Measurements from ENCODE around the gene TIA1.
"Not testable (repeated sequence)": the region's sequence is repeated elsewhere in the genome, so short reads cannot be mapped to it uniquely, and the experiment has no call there.

TIA1 gene, protein sequence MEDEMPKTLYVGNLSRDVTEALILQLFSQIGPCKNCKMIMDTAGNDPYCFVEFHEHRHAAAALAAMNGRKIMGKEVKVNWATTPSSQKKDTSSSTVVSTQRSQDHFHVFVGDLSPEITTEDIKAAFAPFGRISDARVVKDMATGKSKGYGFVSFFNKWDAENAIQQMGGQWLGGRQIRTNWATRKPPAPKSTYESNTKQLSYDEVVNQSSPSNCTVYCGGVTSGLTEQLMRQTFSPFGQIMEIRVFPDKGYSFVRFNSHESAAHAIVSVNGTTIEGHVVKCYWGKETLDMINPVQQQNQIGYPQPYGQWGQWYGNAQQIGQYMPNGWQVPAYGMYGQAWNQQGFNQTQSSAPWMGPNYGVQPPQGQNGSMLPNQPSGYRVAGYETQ
- 55.1 to 169 (median 102) reads per million in 9 experiments for total RNA-seq

DNA sequence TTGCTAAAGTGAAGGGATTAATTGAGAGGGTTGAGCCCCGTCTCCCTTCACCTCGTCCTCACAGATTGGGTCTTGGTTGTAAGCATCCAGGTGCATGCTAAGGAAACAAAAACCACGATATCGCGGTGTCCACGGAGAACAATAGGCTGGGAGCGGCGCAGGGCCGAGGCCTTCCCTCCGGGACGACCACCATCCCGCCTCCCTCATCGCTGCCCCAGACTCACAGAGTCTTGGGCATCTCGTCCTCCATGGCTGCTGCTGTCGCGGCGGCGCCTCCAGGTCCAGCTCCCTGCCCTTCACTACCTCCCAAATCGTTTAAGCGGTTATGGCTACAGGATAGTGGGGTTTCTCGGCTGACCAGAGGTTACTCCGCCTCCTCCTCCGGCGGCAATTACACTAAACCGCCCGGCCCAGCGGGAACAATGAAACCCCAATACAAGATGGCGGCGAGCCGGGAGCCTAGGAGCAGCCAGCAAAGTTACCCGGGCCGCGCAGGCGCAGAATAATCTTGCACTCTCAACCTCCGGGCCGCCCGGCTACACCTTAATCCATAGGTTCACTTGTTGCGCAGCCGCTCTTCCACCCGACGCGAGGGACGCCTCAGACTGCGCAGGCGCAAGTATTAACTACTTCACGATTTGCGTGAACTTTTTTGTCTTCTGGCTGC, at the start of gene TIA1:
Gene TIA1 (minus strand): TSS at position 448 of the 667 bp plus-strand sequence. CDS start 198 bp downstream, at position 250.
- Mint-ChIP-seq H3K4me1 (ENCODE audit: low read depth in 2 of 2) (peaks cover 32 to 40% of the 10 kb centered on the region in 2 donors), H3K36me3 (ENCODE audit: insufficient read depth) (peaks cover 37% of the 10 kb centered on the region)
- ATAC-seq (replicated peaks) = peak; percentile 95

DNA sequence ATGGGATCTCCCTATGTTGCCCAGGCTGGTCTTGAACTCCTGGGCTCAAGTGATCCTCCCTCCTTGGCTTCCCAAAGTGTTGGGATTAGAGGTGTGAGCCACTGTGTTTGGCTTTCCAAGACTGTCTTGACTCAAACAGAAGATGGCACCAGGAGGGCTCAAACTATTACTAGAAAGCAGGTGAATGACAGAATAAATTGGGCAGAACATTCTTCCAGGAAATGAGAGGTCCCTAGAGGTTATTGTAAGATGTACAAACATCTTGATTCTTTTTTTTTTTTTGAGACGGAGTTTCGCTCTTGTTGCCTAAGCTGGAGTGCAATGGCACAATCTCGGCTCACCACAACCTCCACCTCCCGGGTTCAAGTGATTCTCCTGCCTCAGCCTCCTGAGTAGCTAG, 49.4 kb upstream of the TIA1 start:
- H3K4me3 Mint-ChIP-seq; H3K27ac Mint-ChIP-seq; H3K9me3 Mint-ChIP-seq; H3K27me3 Mint-ChIP-seq; ATAC-seq (replicated peaks); DNase-seq; H3K4me1 Mint-ChIP-seq (ENCODE audit: low read depth in 2 of 2): not testable (repeated sequence)
- H3K36me3 Mint-ChIP-seq (ENCODE audit: insufficient read depth) = peaks cover 49% of the 10 kb centered on the region

More for the DNA sequence above, at the start of gene TIA1:
- no peaks in the 10 kb centered on the region for H3K9me3 Mint-ChIP-seq
- H3K4me3 Mint-ChIP-seq = peak within 1 kb of the TSS; percentile 96 to 99
- peak; percentile 95 to 97 (median 97) for DNase-seq
- H3K27me3 Mint-ChIP-seq = peaks cover 0 to 6% of the 10 kb centered on the region in 2 donors
- H3K27ac Mint-ChIP-seq = peak within 1 kb of the TSS; percentile 99 to 100

DNA sequence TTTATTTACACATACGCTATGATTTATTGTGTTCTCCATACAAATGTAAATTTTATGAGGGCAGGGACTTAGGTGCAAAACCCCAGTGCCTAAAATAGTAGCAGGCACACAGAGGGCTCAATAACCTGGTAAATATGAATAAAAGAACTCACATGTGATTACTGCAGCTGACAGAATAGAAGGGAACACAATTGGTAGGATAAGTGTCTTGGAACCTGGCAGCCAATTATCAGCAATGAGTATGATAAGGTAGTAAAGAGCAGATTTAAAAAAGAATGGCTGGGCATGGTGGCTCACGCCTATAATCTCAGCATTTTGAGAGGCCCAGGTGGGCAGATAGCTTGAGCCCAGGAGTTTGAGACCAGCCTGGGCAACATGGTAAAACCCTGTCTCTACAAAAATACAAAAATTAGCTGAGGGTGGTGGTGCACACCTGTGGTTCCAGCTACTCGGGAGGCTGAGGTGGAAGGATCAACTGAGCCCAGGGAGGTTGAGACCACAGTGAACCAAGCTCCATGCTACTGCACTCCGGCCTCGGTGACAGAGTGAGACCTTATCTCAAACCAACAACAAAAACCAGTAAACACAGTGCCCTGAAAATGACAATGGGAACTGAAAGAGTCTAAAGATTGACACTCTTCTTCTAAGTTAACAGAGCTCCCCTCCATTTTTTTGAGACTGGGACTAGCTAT, 35.2 kb upstream of the TIA1 start:
- H3K27me3 Mint-ChIP-seq = no peaks in the 10 kb centered on the region
- DNase-seq (no peak), ATAC-seq (replicated peaks) (no peak)

DNA sequence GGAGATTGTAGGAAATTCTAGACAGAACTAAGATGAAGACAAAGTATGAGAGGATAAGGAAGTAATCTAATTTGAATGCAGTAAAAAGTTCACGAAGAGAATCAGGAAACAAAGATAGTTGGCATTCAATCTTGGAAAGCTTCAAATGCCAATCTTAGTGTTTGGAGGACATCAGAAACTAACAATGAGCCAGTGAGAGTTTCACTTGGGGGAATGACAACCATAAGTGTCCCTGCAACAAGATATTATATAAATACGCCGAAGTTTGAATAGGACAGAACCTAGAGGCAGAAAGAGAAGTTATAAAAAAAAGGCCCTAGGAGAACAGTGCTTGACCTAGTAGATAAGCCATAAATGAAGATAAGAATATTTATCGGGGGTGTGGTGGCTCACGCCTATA, 34.0 kb upstream of the TIA1 start:
- ATAC-seq (replicated peaks) (no peak), DNase-seq (no peak)
- Mint-ChIP-seq H3K4me3 (no peak overlapping the region), H3K9me3 (no peaks in the 10 kb centered on the region), H3K27ac (peak overlapping the region in 1 of 2 donors; percentile 45), H3K36me3 (ENCODE audit: insufficient read depth) (peaks cover 84% of the 10 kb centered on the region), H3K4me1 (ENCODE audit: low read depth in 2 of 2) (peaks cover 12 to 42% of the 10 kb centered on the region in 2 donors), H3K27me3 (no peaks in the 10 kb centered on the region)

More for the DNA sequence above, 35.2 kb upstream of the TIA1 start:
- Mint-ChIP-seq H3K36me3 (ENCODE audit: insufficient read depth) (peaks cover 93% of the 10 kb centered on the region), H3K27ac (peak overlapping the region; percentile 2 to 42), H3K4me3 (no peak overlapping the region), H3K4me1 (ENCODE audit: low read depth in 2 of 2) (peaks cover 12 to 49% of the 10 kb centered on the region in 2 donors), H3K9me3 (no peaks in the 10 kb centered on the region)

DNA sequence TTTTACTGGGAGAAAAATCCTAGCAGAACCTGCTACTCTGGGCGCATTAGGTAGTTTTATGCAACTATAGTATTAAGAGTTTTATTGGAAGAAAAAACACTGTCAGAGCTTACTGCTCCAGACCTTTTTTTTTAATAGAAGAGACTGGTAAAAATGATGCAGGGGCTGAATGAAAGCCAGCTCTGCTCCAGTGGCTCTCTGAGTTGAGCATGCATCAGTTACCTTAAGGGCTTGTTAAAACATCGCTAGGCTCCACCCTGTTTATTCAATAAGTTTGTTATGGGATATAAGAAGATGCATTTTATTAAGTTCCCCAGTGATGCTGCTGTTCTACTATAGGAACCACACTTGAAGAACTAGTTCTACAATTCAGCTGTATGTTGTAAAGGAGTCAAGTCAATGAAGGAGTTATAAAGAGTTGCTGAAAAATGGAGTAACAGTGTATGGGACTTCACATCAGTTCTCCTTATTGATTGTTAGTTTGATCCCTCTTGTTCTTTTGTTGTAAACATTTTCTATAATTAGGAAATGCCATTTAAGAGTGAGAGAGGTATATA, 31.9 kb upstream of the TIA1 start:
- no peak overlapping the region for H3K27ac Mint-ChIP-seq
- ATAC-seq (replicated peaks) = no peak
- peaks cover 9 to 29% of the 10 kb centered on the region in 2 donors for H3K4me1 Mint-ChIP-seq (ENCODE audit: low read depth in 2 of 2)
- H3K4me3 Mint-ChIP-seq = no peak overlapping the region
- no peaks in the 10 kb centered on the region for H3K9me3 Mint-ChIP-seq
- peaks cover 83% of the 10 kb centered on the region for H3K36me3 Mint-ChIP-seq (ENCODE audit: insufficient read depth)
- DNase-seq = no peak
- H3K27me3 Mint-ChIP-seq = no peaks in the 10 kb centered on the region

DNA sequence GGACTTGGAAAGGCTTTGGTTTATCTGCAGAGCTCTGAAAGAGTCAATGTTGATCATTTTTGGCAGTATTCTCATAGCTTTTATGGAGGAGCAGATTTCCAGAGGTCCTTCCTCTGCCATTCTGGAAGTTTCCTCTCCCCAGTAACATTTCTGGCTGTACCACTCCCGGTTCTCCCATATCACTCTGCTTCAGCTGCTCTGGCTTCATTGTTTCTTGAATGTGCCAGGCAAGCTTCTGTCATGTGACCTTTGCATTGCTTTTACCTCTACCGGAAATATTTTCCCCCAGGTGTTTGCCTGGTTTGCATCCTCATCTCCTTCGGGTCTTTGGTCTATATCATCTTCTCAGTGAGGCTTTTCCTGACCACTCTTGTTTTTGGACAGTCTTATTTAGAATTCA, 21.9 kb upstream of the TIA1 start:
- H3K36me3 Mint-ChIP-seq (ENCODE audit: insufficient read depth) = peaks cover 9% of the 10 kb centered on the region
- H3K27me3 Mint-ChIP-seq = no peaks in the 10 kb centered on the region
- H3K4me3 Mint-ChIP-seq = no peak overlapping the region
- no peaks in the 10 kb centered on the region for H3K9me3 Mint-ChIP-seq
- no peak for ATAC-seq (replicated peaks)
- peaks cover 6 to 8% of the 10 kb centered on the region in 2 donors for H3K4me1 Mint-ChIP-seq (ENCODE audit: low read depth in 2 of 2)
- H3K27ac Mint-ChIP-seq = peak overlapping the region in 1 of 2 donors; percentile 64
- DNase-seq = no peak

DNA sequence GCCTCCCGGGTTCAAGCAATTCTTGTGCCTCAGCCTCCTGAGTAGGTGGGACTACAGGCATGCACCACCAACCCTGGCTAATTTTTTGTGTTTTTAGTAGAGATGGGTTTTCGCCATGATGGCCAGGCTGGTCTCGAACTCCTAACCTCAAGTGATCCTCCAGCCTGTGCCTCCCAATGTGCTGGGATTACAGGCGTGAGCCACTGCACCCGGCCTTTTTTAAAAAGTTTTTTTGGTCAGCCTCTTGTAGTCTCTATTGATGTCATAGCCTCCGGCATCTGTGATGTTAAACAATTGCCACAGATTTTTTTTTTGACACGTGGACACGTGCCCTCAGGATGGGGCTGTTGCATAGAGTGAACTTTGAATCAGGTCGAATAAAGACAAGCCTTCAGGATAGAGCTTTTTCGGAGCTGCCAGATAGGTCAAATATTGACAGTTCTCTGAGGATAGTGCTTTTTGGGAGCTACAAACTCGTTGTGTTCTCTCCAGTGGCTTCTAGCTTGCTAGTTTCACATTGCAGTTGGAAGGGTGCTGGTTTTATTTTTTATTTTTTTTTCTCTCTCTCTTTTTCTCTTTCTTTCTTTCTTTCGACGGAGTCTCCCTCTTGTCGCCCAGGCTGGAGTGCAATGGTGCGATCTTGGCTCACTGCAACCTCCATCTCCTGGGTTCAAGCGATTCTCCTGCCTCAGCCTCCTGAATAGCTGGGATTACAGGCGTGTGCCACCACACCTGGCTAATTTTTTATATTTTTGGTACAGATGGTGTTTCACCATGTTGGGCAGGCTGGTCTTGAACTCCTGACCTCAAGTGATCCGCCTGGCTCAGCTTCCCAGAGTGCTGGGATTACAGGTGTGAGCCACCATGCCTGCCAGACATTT, 21.2 kb upstream of the TIA1 start:
- not testable (repeated sequence) for H3K27ac Mint-ChIP-seq, H3K4me3 Mint-ChIP-seq, DNase-seq

DNA sequence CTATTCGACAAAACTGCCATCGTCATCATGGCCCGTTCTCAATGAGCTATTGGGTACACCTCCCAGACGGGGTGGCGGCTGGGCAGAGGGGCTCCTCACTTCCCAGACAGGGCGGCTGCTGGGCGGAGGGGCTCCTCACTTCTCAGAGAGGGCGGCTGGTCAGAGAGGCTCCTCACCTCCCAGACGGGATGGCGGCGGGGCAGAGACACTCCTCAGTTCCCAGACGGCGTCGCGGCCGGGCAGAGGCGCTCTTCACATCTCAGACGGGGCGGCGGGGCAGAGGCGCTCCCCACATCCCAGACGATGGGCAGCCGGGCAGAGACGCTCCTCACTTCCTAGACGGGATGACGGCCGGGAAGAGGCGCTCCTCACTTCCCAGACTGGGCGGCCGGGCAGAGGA, 18.5 kb upstream of the TIA1 start:
- peaks cover 25% of the 10 kb centered on the region for H3K36me3 Mint-ChIP-seq (ENCODE audit: insufficient read depth)
- not testable (repeated sequence) for H3K4me3 Mint-ChIP-seq, H3K9me3 Mint-ChIP-seq

More for the DNA sequence above, 21.2 kb upstream of the TIA1 start:
- not testable (repeated sequence) for H3K4me1 Mint-ChIP-seq (ENCODE audit: low read depth in 2 of 2); H3K9me3 Mint-ChIP-seq; ATAC-seq (replicated peaks); H3K27me3 Mint-ChIP-seq
- H3K36me3 Mint-ChIP-seq (ENCODE audit: insufficient read depth) = peaks cover 12% of the 10 kb centered on the region

DNA sequence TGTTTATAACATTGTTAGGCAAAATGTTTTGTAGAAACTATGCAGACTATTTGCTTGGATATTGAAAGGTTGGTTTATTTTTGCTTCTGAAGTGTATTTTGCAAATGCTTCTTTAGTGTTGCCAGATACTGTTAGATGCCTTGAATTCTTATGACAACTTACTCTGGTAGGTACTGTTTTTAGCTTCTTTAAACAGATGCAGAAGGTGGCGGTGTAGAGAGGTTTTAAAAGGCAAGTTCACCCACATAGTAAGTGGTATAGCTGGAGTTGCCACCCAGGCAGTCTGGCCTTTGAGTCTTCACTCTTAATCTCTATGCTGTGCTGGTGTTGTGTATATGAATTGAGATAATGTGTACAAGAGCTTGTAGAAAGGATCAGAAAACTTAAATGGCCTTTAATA, 13.1 kb upstream of the TIA1 start:
- no peak for ATAC-seq (replicated peaks)
- H3K27ac Mint-ChIP-seq = peak overlapping the region in 1 of 2 donors; percentile 71
- H3K4me3 Mint-ChIP-seq = no peak overlapping the region
- H3K36me3 Mint-ChIP-seq (ENCODE audit: insufficient read depth) = peaks cover 35% of the 10 kb centered on the region
- no peaks in the 10 kb centered on the region for H3K9me3 Mint-ChIP-seq
- no peak for DNase-seq
- H3K27me3 Mint-ChIP-seq = no peaks in the 10 kb centered on the region
- H3K4me1 Mint-ChIP-seq (ENCODE audit: low read depth in 2 of 2) = peaks cover 11 to 42% of the 10 kb centered on the region in 2 donors

More for the DNA sequence above, 18.5 kb upstream of the TIA1 start:
- H3K27ac Mint-ChIP-seq; H3K27me3 Mint-ChIP-seq; DNase-seq; ATAC-seq (replicated peaks); H3K4me1 Mint-ChIP-seq (ENCODE audit: low read depth in 2 of 2): not testable (repeated sequence)

DNA sequence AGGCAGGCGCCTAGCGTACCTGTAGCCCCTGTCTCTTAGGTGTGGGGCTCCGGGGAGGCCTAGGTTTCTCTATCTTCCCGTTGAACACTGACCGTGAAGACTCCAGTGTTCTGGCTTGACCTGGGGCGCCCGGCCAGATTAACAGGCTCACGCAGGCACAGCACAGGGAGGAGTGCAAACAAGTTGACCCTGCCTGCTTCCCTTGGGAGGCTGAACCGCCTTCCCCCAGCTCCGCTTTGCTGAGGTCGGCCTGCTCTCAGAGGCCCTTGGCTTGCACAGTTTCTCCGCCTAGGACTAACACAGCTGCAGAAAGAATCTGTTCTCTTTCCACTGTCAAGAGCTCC, 10.1 kb upstream of the TIA1 start:
- Mint-ChIP-seq H3K27ac (peak overlapping the region in 1 of 2 donors; percentile 32), H3K9me3 (no peaks in the 10 kb centered on the region), H3K4me3 (peak overlapping the region; percentile 84 to 89), H3K4me1 (ENCODE audit: low read depth in 2 of 2) (peaks cover 11 to 40% of the 10 kb centered on the region in 2 donors), H3K36me3 (ENCODE audit: insufficient read depth) (peaks cover 20% of the 10 kb centered on the region), H3K27me3 (no peaks in the 10 kb centered on the region)
- DNase-seq = no peak
- ATAC-seq (replicated peaks) = no peak

DNA sequence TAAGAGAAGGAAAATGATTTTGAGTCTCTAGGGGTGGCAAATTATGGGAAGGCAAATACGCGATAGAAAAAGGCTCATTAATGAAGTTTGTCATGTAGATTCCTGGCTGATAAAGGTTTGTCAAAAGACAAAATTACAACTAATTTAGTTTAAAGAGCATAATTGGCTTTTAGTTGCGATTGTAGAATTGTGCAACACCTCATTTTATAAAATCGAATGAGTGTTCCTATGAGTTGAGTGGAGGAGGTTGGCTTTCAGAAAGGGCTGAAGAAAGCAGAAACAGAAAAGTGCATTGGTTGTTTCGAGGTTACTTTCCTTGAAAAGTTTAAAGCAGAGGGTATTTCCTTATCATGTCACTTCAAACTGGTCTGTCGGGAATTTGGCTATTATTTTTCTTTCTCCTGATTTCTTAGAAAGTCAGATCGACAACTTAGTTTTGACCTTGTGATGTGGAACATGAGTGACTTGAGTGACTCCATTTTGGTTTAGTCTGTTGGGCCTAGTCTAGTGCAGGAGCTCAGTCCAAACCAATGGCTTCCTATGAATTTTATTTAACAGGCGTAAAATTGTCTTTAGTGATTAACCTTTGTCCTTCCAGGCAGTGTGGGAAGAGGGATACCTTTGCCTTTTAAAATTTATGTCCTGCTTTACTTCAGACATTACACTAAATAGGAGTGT, 7.3 kb upstream of the TIA1 start:
- no peak overlapping the region for H3K27ac Mint-ChIP-seq
- ATAC-seq (replicated peaks) = no peak
- H3K27me3 Mint-ChIP-seq = no peaks in the 10 kb centered on the region
- peaks cover 13% of the 10 kb centered on the region for H3K36me3 Mint-ChIP-seq (ENCODE audit: insufficient read depth)
- peaks cover 11 to 24% of the 10 kb centered on the region in 2 donors for H3K4me1 Mint-ChIP-seq (ENCODE audit: low read depth in 2 of 2)
- DNase-seq = no peak
- H3K9me3 Mint-ChIP-seq = no peaks in the 10 kb centered on the region
- H3K4me3 Mint-ChIP-seq = peak overlapping the region in 1 of 2 donors; percentile 23

DNA sequence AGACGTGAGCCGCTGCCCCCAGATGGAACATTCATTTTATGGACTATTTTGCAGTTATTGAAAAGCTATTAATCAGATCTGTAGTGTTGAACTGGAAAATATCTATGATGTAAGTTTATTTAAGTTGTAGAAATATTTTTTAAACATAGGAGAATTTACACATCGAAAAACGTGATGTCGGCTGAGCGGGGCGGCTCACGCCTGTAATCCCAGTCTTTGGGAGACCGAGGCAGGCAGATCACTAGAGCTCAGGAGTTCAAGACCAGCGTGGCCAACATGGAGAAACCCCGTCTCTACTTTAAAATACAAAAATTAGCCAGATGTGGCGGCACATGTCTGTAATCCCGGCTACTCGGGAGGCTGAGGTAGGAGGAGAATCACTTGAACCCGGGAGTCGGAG, 2.0 kb upstream of the TIA1 start:
- Mint-ChIP-seq H3K9me3 (no peaks in the 10 kb centered on the region), H3K4me1 (ENCODE audit: low read depth in 2 of 2) (peaks cover 21 to 24% of the 10 kb centered on the region in 2 donors), H3K27me3 (peaks cover 0 to 6% of the 10 kb centered on the region in 2 donors), H3K4me3 (no peak overlapping the region), H3K36me3 (ENCODE audit: insufficient read depth) (peaks cover 35% of the 10 kb centered on the region), H3K27ac (peak overlapping the region in 1 of 2 donors; percentile 100)
- ATAC-seq (replicated peaks) = no peak
- DNase-seq = no peak
